Peyer's patch (tissue), 4 donors: Measurements from ENCODE around the gene ACTR8.

Experiments used
- POLR2A ChIP-seq, 2 donors: fragments of 450-650 bp; IDR thresholded peaks; one replicate each; pipeline ENCODE4 v1.5.1; 2017; ENCODE audit warnings: antibody characterized with exemption in 2 of 2, mild to moderate bottlenecking in 2 of 2, moderate library complexity in 2 of 2
- TF ChIP-seq, protein P1 (sequence below), 6 experiments: fragments of 450-650 bp in 4 of 6; fragments of 200-600 bp in 2 of 6; sonication (generic) in 1 of 6; IDR thresholded peaks; one replicate each; pipeline ENCODE4 v1.5.1; 2017 to 2019; ENCODE audit warnings: antibody characterized with exemption in 6 of 6, mild to moderate bottlenecking in 3 of 6, moderate library complexity in 1 of 6

DNA sequence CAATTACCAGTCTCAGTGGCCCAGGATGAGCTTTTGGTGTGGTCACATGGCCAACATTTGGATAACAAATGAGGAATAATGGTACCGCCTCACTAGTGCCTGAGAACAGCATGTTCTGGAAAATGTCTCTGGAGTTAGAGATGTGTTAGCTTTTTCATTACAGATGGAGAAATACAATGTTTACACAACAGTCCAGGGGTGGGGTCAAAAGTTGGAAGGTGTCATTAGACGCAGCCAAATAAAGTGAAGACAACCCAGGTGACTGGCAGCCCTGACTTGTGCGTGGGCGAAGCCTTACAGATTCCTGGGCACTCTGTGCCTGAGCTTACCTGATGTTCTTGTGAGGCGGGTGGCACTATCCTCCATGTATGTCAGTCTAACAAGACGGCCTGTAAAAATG, 22.8 kb downstream of the ACTR8 start:
- TF ChIP-seq POLR2A (IDR thresholded peaks at IDR 0.05), result no peak
- TF ChIP-seq, protein P1, sequence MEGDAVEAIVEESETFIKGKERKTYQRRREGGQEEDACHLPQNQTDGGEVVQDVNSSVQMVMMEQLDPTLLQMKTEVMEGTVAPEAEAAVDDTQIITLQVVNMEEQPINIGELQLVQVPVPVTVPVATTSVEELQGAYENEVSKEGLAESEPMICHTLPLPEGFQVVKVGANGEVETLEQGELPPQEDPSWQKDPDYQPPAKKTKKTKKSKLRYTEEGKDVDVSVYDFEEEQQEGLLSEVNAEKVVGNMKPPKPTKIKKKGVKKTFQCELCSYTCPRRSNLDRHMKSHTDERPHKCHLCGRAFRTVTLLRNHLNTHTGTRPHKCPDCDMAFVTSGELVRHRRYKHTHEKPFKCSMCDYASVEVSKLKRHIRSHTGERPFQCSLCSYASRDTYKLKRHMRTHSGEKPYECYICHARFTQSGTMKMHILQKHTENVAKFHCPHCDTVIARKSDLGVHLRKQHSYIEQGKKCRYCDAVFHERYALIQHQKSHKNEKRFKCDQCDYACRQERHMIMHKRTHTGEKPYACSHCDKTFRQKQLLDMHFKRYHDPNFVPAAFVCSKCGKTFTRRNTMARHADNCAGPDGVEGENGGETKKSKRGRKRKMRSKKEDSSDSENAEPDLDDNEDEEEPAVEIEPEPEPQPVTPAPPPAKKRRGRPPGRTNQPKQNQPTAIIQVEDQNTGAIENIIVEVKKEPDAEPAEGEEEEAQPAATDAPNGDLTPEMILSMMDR (IDR thresholded peaks at IDR 0.05), result no peak
